Stimulated activated CD8-positive, alpha-beta memory T cell treated with anti-CD3 and anti-CD28 coated beads, Interleukin-15, amount 100 ng/mL, for 1 hour (primary cell): Measurements from ENCODE around the gene GFRA4.

ENCODE experiments used
- DNase-seq: peaks from one replicate; pipeline ENCODE4 v3.0.0-alpha.2; 2020; ENCODE audit warnings: low read depth

The GFRA4 gene

GRCh38 chr20:3693376-3693775, 30.2 kb upstream of the GFRA4 start:
- DNase-seq: no peak

DNA sequence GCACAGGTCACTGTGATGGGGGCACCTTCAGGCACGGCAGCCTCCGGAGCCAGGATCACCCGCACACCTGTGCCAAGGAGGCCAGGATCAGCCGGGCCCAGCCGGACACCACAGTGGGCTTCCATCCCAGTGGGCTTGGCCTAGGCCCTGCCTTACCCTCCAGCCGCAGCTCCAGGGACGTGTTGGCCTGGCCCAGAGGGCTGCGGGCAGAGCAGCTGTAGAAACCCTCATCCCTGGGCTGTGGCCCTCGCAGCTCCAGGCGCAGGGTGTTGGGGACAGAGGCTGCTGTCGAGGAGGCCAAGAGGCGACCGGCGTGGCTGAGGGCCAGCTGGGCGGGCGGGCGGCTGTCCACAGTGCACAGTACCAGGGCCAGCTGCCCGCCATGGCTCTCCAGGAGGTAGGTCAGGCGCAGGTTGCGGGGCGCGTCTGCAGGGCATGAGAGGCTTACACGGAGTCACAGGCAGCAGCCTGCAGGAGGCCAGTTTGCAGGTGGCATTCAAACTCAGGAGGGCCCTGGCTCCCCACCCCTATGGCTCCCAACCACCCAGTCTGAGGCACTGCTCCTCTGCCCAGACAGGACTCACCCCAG, 29.6 kb upstream of the GFRA4 start:
- DNase-seq: no peak

GRCh38 chr20:3691897-3692296, 28.7 kb upstream of the GFRA4 start:
- DNase-seq: no peak

GRCh38 chr20:3691306-3691705, 28.1 kb upstream of the GFRA4 start:
- no peak for DNase-seq

DNA sequence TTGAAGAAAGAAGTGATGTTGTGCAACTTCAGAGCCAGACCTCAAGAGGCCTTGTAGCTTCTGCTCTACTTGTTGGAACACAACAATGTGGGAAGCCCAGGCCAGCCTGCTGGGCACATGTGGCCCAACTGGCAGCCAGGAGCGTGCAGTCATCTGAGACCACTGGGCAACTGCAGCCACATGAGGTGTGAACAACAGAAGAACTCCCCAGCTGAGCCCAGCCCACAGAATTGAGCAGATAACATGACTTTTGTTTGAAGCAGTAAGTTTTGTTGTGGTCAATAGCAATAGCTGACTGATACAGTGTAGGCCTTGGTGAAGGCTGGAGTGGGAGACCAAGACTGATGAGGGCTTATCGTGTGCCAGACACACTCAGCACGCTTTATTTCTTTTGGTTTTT, 27.2 kb upstream of the GFRA4 start:
- no peak for DNase-seq

DNA sequence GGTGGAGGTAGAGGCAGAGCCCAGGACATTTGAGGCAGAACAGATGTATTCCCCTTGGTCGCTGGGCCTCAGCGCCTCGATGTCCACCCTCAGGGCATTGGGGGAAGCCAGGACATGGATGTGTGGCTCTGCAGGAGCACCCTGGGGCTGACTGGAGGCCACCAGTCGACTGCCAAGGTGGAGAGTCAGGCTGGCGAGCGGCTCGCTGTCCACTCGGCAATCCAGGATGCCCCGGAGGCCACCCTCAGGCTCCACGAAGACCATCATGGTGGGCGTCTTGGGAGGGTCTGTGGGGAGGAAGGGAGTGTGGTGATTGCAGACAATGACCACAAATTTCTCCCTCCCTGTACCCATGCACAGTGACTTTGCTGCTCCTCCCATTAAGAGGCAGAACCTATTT, 26.8 kb upstream of the GFRA4 start:
- DNase-seq: no peak

DNA sequence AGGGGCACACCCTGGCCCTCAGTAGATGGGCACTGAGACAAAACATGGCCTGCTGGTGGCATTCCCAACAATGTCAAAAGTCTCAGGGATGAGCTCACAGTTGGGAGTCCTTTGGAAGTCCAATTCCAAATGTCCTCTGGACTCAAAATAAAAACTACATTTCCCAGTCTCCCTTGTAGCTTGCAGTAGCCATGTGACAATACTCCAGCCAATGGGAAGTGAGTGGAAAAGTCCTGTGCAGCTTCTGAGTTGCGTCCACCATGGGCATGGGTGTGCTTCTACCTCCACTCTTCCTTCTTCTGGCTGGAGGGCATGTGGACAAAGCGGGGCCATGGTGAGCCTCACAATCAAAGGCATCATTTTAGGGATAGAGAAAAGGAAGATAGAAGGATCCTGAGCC, 24.5 kb upstream of the GFRA4 start:
- DNase-seq: no peak

GRCh38 chr20:3686867-3687321, 23.7 kb upstream of the GFRA4 start:
- no peak for DNase-seq

GRCh38 chr20:3686421-3686820, 23.2 kb upstream of the GFRA4 start:
- DNase-seq: no peak

GRCh38 chr20:3685341-3685740, 22.1 kb upstream of the GFRA4 start:
- DNase-seq: no peak

DNA sequence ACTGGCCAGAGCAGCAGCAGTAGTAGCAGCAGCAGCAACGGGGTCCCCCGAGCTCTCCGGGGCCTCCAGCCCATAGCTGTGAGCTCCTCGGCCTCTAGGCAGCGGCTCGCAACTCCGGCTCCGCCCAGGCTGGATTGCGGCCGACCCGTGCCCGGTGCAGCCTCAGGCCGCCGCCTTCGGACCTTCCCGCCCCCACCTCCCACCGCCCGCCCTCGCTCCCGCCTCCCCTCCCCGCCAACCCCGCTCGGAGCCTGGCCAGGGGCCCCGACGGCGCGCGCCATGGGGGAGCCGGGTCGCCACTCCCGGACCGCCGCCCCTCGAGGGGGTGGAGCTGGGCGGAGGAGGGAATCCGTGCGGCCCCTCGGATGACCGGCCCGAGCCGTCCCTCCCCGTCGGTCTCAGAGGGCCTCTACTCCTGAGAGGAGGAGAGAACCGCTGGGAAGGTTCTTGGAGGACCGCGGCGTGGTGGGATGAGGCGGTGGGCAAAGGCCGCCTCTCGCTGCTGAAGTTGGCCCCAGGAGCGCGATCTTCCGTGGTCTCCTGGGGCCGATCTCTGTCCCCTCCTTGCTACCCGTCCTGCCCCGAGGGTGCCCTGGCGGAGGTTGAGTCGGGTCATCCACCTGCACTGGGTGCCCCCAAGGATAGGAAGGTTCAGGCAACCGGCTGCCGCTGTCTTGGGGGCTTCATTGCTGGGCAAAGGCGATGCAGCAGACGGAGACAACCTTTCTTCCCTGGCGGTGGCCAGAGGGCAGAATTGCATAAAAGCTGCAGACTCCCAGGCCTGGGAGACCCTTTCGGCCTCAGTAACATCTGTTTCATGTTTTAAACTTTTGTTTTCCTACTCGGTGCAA, 19.0 kb upstream of the GFRA4 start, which contains the start of gene ADAM33:
ADAM33 (minus strand) TSS at position 80 of the 851 bp plus-strand sequence; CDS start at position 74, 6 bp downstream.
- no peak for DNase-seq

DNA sequence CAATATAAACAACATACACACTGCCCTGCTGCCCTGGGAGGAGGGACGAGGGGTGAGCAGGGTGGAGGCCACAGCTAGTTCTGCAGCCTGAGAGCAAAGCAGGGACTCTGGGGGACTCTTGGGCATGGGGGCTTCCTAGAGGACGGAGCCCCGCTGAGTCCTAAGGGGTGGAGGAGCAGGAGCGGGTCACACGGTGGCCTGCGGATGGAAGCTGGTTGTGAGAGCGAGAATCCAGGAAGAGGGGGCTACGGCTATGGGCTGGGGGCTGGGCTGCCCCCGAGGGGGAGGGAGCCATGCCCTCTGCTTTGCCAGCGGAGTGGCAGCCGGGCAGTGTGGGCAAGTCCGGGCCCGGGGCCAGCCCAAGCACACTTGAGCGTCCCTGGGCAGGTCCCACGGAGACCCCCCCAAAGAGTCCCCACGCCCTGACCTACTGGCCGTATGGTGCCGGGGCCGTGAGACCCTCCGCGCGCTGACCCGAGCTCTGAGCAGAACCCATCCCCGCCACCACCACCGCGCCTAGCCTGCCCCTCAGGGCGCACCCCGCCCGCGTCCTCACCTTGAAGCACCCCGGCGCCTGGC, 18.2 kb upstream of the GFRA4 start:
- DNase-seq: no peak

DNA sequence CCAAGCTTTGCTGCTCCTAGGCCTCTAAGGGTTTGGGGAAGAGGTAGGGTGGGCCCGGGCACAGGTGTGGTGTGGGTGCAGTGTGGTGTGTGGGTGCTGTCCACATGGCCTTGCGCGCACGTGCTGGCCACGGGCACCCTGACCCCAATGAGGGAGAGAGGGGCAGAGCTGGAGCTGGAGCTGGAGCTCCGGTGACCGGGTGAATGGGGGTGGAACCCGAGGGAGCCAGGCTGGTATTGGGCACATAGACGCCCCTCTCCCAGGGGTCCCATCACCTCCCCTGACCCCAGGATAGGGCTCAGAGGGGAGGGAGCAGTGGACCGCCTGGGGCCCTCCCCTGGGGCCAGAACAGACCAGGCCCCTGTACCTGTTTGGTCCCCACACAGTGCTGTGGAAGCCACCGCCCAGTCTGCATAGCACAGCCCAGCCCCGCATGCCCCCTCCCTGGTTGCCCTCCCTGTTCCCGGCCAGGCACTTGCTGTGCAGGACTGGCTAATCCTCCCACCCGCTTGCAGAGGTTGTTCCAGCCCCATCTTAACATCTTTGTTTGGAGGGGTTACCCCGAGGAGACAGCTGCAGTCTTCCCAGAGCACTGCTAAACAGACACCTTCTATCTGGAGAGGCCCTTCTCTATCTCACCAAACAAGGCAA, 17.6 kb upstream of the GFRA4 start:
- no peak for DNase-seq

- DNase-seq: no peak
These were observed 16.8 kb upstream of the GFRA4 start for GRCh38 chr20:3679749-3680700.

DNA sequence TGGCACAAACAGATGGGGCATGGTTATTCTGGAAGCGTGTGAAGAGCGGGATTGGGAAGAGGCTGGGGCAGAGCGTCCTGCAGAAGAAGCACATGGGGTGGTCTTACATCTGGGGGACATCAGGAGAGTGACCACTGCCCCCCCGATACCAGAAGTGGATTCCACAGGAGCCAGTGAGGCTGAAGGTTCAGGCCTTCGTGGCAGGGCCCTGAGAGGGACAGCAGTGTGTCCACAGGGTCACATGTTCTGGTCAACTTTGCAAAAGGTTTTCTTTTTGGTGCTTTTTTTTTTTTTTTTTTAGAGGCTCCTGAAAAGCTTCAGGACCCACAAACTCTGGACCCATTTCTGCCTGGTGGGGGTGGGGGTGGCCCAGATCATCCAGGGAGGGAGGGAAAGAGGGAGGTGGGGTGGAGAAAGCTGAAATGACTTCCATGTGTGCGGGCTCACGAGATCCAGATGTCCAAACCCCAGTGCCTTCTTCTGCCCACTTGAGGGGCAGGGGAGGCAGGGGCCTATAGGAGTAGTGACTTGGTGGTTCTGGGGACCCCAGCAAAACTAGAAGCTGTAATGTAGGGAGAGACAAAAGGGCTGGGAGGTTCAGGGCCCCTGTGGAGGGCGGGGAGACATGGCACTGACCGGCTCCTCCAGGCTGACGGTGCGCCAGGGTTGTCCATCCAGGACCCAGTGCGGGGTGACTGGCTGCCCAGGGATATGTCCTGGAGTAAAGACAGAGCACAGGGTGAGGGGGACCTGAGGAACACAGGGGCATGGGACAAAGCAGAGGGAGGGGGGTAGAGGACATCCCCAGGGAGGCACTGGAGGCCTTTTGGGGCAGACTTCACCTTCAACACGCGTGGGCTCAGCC, 15.9 kb upstream of the GFRA4 start:
- DNase-seq: no peak

- DNase-seq: no peak
These were observed 15.0 kb upstream of the GFRA4 start for GRCh38 chr20:3678198-3678597.

DNA sequence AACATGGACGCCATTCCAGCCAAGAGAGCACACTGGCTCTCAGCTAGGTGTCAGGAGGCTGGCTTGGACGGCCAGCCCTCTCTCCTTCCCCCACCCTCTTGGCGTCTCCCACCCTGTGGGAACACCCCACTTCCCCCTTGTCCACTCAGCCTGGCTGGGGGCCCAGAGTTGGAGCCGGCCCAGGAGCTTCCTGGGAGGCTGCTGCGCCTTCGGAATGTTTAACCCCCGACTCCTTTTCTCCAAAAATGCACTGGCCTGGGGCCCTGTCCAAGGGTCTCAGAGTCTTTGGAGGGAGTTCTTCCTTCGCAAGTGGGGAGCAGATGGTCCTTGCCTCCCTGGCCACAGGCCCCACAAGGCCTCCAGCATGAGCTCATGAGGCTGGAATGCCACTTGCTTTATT, 14.5 kb upstream of the GFRA4 start:
- no peak for DNase-seq

DNA sequence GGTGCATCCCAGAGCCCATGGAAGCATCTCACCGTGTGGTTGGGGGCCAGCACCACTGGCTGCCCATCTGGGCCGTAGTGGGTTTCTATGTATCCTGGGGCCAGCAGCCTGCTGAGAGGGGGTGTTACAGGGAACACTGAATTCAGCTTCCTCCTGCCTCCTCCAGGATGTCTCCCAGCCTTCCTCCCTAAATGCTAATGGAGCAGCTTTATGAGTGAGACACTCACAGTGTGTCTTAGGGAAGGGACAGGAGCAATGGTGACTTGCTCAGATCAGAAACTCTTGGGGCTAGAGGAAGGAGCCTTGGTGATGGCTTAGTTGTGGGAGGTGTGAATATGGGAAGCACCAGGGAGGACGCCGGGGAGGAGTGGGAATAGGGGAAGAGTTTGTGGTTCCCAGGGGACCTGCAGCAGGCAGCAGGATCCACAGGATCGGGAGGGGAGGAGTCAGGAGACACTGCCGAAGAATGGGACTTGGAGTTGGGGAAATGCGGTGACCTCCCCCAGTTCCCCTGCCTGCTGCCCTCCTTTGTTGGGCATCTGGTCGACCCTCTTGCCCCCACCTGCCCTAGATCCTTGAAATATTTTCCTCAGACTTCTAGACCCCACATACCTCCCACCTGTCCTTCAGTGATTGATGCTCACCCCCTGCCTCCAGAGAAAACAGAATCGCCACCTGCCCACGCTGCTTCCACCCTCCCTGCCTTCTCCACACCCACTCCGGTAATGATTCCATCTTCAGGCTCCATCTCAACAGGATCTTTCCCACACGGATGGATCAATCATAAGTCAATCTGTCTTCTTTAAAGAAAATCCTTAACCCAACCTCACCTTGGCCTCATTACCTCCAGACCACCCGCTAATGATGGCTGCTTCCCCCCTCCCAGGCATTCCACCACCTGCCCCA, 12.0 kb upstream of the GFRA4 start:
- DNase-seq: no peak

DNA sequence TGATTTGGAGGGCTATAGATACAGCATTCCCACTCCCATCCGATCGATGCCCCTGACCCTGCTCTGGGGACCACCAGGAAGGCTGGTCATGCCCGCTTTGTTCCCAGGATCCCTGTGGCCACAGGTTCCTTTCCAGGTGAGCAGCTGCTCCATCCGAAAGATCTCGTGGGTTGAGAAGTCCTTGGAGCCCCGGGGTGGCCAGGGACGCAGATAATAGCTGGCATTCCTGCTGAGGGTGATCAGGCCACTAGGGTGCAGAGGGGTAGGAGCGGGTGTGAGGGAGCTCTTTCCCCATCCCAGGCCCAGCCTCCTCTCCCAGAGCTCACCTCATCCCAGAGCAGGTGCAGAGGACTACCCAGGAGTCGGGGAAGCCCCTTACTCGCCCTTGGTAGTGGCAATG, 11.2 kb upstream of the GFRA4 start:
- DNase-seq: no peak
